ENCODE measurements around the gene ALDH1L1. TPM values are rescaled to one million over a fixed set of nuclear protein-coding genes. Genes with fewer than 3 reads are reported as not detected.

ALDH1L1 gene
- total RNA-seq, 2 donors from 2014 or later: 54.7 to 65.3 TPM

- no peak for TF ChIP-seq POLR2A (IDR thresholded peaks at IDR 0.05)
- TF ChIP-seq CTCF (IDR thresholded peaks at IDR 0.05): no peak
- 88 to 91% methylated on average over 15 to 18 of the region's 18 CpGs for WGBS, 2 donors
- Histone ChIP-seq H3K36me3 (replicated peaks in 1 of 2; ENCODE audit: insufficient read depth in 1 of 2, low read depth in 2 of 2) (peaks cover 4% of the 10 kb centered on the region in 2 donors), H3K9me3 (no peaks in the 10 kb centered on the region), H3K4me3 (no peak overlapping the region), H3K4me1 (no peaks in the 10 kb centered on the region), H3K27me3 (no peaks in the 10 kb centered on the region), H3K27ac (no peak overlapping the region)
- intact Hi-C loops (cut with DNase I): no loop called here
- no peak for ATAC-seq
- DNase-seq: no peak
These were observed 68.6 kb downstream of the ALDH1L1 start for GRCh38 chr3:126111566-126112475.

- H3K27me3 ChIP-seq: no peaks in the 10 kb centered on the region
- intact Hi-C loops (cut with DNase I): no loop called here
- H3K36me3 ChIP-seq (replicated peaks in 1 of 2; ENCODE audit: insufficient read depth in 1 of 2, low read depth in 2 of 2): peaks cover 0 to under 1% of the 10 kb centered on the region in 2 donors
- no peak for TF ChIP-seq POLR2A (IDR thresholded peaks at IDR 0.05)
- no peak for TF ChIP-seq CTCF (IDR thresholded peaks at IDR 0.05)
- DNase-seq (no peak), ATAC-seq (no peak)
- no peak overlapping the region for H3K27ac ChIP-seq
- no peaks in the 10 kb centered on the region for H3K4me1 ChIP-seq
- WGBS, 2 donors: 81 to 98% methylated on average over 5 to 10 of the region's 10 CpGs
- no peaks in the 10 kb centered on the region for H3K9me3 ChIP-seq
- H3K4me3 ChIP-seq: no peak overlapping the region
These were observed 69.2 kb downstream of the ALDH1L1 start for GRCh38 chr3:126111126-126111551.

DNA sequence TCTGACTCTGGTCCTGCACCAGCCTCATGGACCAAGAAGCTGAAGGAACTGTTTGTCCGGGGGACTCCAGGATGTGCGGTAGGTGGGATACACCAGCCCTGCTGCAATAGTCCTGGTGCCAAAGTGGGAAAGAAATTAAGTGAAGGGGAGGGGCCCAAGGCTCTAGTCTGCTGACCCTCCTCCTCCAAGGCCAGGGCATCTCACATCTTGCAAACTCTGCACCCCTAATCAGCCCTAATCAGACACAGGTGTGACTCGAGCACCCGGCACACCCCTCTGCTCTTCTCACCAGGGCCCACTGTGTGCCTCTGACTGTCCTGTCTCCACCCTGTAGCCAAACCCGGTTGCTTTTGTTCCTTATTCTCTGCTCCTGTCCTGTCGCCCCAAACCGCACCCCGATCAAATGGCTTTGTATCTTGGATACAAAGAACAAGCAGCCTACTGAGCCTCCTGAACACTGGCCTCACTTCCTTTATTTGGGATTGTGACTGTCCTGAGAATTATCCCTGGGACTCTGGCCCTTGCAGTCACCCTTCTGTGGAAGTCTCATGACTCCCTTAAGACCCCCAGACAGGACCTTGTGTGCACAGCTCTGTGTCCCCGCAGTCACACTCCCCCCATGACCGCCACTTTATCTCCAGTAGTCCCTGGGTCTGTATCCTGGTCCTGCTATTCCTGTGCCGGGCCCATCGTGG is 69.8 kb downstream of the ALDH1L1 start:
- Histone ChIP-seq H3K36me3 (replicated peaks in 1 of 2; ENCODE audit: insufficient read depth in 1 of 2, low read depth in 2 of 2) (no peaks in the 10 kb centered on the region), H3K9me3 (no peaks in the 10 kb centered on the region), H3K27me3 (no peaks in the 10 kb centered on the region), H3K27ac (no peak overlapping the region), H3K4me1 (no peaks in the 10 kb centered on the region), H3K4me3 (no peak overlapping the region)
- intact Hi-C loops (cut with DNase I): no loop called here
- 85 to 88% methylated on average over 12 of the region's 12 CpGs for WGBS, 2 donors
- DNase-seq (no peak), ATAC-seq (no peak)
- TF ChIP-seq POLR2A (IDR thresholded peaks at IDR 0.05): no peak
- no peak for TF ChIP-seq CTCF (IDR thresholded peaks at IDR 0.05)

GRCh38 chr3:126109880-126110235 is 70.5 kb downstream of the ALDH1L1 start:
- DNase-seq (no peak), ATAC-seq (no peak)
- Histone ChIP-seq H3K36me3 (replicated peaks in 1 of 2; ENCODE audit: insufficient read depth in 1 of 2, low read depth in 2 of 2) (no peaks in the 10 kb centered on the region), H3K9me3 (no peaks in the 10 kb centered on the region), H3K27me3 (no peaks in the 10 kb centered on the region), H3K4me3 (no peak overlapping the region), H3K4me1 (no peaks in the 10 kb centered on the region), H3K27ac (no peak overlapping the region)
- TF ChIP-seq POLR2A (IDR thresholded peaks at IDR 0.05): no peak
- TF ChIP-seq CTCF (IDR thresholded peaks at IDR 0.05): no peak
- 87 to 93% methylated on average over 5 to 10 of the region's 10 CpGs for WGBS, 2 donors
- intact Hi-C loops (cut with DNase I): no loop called here

Data from body of pancreas (tissue), 4 donors.